Activated CD4-positive, alpha-beta T cell treated with anti-CD3 and anti-CD28 coated beads for 1 hour (primary cell): ENCODE measurements around the gene VPS33B.
"Not testable (repeated sequence)": the region's sequence is repeated elsewhere in the genome, so short reads cannot be mapped to it uniquely, and the experiment has no call there.

Source experiments
- DNase-seq: peaks from one replicate; pipeline ENCODE4 v3.0.0-alpha.2; 2020

VPS33B gene

GRCh38 chr15:91022075-91022831 lies at the start of gene VPS33B:
Gene VPS33B (minus strand): TSS chr15:91022594. CDS start chr15:91022249, 345 bp downstream.
- DNase-seq, result peak; percentile 67

DNA sequence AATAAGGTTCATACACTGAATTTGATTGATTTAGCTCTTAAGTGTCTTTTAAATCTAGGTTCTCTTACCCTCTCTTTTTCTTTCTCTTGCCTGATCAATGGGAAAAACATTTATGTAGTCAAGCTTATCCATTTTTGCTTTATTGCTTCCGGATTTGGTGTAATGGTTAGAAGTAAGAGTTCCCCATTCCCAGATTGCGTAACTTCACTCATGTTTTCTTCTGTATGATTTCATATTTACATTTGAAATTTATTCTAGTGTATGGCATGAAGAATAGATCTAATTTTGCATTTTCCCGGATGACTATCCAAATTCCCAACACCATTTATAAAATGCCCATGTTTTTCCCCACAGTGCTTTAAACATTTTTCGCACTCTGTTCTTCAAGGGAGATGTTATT lies 49.8 kb upstream of the VPS33B start:
- no peak for DNase-seq

DNA sequence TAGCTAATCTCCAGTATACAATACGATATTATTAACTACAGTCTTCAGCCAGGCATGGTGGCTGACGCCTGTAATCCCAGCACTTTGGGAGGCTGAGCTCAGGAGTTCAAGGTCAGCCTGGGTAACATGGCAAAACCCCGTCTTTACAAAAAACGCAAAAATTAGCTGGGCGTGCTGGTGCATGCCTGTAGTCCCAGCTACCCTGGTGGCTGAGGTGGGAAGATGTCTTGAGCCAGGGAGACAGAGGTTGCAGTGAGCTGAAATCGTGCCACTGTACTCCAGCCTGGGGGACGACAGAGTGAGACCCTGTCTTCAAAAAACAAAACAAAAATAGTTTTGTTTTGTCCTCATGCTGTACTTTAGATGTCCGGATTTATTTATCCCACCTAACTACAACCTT lies 48.5 kb upstream of the VPS33B start:
- no peak for DNase-seq

DNA sequence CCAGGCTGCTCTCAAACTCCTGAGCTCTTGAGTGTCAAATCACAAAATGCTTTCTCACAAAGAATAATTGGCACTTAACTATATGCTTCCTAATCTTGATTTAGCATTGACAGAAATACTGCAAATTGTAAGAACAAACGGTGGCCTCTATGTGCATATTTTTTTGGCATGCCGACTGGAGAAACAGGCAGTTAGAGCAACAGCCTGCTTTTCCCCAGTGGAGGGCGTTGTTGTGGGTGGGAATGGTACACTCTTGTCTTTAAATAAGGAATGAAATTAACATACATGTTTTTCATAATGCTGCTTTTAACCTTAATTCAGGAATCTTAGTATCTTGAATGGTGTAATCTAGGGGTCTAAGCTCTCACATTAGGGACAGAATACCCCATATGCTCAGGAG lies 46.6 kb upstream of the VPS33B start:
- DNase-seq, result no peak

- no peak for DNase-seq
Measured at GRCh38 chr15:91068436-91068835, 46.0 kb upstream of the VPS33B start.

- DNase-seq, result no peak
Measured at GRCh38 chr15:91067036-91067435, 44.6 kb upstream of the VPS33B start.

DNA sequence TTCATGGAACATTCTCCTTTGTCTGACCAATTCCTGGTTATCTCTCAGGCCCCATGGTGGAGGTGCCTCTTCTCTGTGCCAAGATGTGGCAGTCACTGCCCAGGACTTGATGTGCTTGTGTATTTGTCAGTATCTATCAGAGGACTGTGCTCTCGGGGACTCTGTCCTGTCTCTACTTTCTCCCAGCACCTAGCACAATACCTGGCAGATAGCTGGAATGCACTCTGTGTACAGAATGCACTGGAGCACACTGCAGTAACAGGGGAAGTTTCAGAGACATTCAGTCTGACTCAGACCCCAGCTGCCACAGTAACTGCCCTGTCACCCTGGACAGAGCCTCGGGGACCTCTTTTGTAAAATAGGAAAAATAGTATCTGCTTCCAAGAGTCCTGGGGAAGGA lies 43.1 kb upstream of the VPS33B start:
- no peak for DNase-seq

GRCh38 chr15:91061997-91062396 lies 39.6 kb upstream of the VPS33B start:
- no peak for DNase-seq

GRCh38 chr15:91061230-91061629 lies 38.8 kb upstream of the VPS33B start:
- no peak for DNase-seq

DNA sequence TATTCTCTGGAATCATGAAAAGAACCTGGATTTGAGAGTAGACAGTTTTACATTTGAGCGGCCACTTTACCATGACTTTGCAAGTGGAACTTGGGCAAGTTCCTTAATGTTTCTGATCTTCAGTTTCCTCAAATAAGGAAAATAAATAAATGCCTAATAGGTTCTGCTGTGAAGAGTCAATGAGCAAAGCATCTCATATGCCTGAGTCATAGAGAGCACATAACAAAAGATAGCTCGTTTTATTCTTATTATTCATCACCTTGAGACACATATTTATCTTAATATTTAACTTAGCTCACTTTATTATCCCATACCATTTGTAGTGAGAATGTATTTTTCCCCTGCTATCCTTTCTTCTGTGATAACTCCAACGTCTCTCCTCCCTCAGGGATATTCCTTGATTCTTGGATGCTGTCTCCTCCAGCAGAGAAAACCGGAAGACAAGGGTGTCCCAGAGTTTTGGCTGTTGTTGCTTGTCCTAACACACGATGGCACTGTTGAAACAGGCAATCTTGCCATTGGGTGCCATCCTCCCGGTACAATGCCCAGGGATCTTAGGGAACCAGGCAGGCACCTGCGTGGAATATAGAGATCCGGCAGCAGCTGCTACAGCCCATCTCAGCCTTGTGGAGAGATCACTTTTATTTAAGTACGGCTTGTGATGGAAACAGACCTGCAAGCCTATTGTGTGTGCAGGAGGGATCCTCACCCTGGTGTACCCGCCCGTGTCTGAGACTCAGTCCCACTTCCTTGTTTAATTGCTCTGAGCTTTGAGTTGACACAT lies 33.3 kb upstream of the VPS33B start:
- DNase-seq, result no peak

- no peak for DNase-seq
Measured at GRCh38 chr15:91054816-91055215, 32.4 kb upstream of the VPS33B start.

DNA sequence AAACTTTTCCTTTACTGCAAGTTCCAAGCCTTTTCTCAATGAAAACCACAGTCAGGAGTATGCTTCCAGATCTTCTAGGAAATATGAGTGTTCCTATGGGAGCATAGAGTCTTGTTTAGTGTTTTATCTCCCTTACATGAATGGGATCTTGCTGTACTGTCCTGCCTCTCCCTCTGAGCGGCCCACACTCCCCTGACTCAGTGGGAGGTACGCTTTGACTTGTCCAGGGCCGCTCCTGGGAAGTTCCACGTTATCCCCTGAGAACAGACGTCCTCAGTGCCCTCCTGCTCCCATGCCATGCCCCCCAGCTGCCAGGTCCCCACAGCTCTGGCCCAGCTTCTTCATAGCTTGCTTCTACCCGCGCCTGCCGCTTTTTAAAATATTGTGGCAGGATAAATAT lies 28.9 kb upstream of the VPS33B start:
- no peak for DNase-seq

DNA sequence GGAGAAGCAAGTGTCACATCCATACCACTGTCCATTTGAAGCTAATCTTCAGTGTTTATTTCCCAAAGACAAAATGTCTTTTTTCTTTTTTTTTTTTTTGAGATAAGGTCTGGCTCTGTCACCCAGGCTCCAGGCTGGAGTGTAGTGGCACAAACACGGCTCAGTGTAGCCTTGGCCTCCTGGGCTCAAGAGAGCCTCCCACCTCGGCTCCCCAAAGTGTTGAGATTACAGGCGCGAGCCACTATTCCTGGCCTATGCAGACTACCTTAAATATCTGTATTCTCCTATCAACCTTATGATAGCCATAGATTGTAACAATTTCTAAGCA lies 27.7 kb upstream of the VPS33B start:
- no peak for DNase-seq

GRCh38 chr15:91049378-91050127 lies 27.2 kb upstream of the VPS33B start:
- DNase-seq, result peak; percentile 26

DNA sequence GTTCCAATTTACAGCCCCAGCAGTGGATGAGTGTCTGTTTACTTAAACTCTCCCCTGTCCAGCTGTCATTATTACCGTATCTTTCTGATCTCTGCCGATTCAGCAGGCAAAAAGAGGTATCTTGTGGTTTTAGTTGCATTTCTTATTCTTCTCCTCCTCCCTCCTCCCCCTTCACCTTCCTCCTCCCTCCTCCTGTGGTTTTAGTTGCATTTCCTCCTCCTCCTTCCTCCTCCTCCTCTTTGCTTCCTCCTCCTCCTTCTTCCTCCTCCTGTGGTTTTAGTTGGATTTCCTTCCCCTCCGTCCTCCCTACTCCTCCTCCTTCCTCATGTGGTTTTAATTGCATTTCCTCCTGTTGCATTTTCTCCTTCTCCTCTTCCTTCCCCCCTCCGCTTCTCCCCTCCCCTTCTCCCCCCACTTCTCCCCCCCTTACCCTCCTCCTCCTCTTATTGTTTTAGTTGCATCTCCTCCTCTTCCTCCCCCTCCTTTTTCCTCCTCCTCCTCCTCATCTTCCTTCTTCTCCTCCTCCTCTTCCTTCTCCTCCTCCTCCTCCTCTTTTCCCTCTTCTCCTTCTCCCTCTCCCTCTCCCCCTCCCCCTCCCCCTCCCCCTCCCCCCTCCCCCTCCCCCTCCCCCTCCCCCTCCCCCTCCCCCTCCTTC lies 25.3 kb upstream of the VPS33B start:
- no peak for DNase-seq

GRCh38 chr15:91046056-91046455 lies 23.7 kb upstream of the VPS33B start:
- not testable (repeated sequence) for DNase-seq

DNA sequence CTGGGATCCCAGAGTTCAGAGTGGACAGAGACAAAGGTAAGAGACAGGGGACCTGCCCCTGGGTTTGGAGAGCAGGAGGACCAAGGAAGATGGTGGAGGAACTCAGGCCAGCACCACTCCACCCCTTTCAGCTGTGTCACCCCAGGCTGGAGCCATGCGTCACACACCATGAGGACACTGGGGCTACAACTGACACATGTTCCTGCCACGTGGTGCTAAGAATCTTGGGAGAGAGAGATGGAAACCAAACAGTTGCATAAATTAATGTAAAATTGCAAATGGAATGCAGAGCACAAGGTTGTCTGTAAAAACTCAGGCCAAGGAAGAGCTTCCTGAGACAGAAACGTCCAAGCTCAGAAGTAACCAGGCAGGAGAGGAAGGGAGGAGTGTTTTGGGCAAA lies 22.7 kb upstream of the VPS33B start:
- no peak for DNase-seq

GRCh38 chr15:91043202-91043874 lies 20.9 kb upstream of the VPS33B start:
- no peak for DNase-seq

DNA sequence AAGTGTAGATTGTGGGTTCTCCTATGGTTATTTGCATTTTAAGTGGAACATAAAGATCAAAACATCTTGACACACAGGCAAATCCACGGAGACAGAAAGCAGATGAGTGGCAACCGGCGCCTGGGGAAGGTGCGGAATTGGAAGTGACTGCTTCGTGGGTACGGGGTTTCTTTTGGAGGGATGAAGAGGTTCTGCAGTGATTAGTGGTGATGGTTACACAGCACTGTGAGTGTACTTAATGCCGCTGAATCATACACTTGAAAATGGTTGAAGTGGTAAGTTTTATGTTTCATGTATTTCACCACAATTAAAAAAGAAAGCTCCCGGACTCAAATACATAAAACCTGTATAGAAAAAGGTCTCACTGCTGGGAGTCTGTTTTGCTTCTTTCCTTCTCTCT lies 18.5 kb upstream of the VPS33B start:
- DNase-seq, result no peak

DNA sequence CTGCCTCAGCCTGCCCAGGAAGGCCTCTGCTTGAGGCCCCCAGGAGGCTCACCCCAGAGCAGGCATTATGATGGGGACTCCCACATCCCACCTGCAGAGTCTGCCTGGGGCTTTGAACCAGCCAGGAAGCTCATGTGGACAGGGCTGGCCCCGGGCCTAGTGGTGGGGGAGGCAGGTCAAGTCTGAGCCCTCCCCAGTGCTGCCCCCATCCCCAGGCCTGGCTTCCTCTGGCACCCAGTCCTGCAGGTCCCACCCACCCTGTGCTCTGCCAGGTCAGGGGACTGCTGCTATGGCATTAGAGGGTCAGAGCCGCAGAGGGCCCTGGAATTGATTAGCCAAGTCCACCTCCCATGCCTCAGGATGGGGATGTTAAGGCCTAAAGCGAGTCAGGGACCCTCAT lies 17.6 kb upstream of the VPS33B start:
- no peak for DNase-seq

GRCh38 chr15:91032919-91033803 lies 10.8 kb upstream of the VPS33B start:
- DNase-seq, result peak; percentile 39

- no peak for DNase-seq
Measured at GRCh38 chr15:91031796-91032195, 9.4 kb upstream of the VPS33B start.
